Measurements from ENCODE around the gene PIGC.

DNA sequence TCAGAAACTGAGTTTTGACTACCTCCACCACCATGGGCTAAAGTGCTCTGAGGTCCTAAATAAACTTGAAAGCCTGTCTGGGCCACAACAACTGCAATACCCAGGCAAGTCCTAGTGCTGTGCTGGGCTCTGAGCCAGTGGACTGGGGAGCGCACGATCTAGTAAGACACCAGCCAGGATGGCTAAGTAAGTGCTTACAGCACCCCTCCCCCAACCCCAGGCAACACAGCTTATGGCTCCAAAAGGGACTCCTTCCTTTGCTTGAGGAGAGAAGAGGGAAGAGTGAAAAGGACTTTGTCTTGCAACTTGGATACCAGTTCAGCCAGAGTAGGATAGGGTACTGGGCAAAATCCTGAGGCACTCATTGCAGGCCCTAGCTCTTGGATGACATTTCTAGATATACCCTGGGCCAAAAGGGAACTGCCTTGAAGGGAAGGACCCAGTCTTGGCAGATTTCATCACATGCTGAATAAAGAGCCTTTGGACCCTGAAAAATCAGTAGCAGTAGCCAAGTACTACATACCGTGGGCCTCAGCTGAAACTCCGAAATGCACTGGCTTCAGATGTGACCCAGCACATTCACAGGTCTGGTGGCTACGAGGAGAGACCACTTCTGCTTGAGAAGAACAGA lies 21.8 kb downstream of the PIGC start:
- TF ChIP-seq, protein P1, sequence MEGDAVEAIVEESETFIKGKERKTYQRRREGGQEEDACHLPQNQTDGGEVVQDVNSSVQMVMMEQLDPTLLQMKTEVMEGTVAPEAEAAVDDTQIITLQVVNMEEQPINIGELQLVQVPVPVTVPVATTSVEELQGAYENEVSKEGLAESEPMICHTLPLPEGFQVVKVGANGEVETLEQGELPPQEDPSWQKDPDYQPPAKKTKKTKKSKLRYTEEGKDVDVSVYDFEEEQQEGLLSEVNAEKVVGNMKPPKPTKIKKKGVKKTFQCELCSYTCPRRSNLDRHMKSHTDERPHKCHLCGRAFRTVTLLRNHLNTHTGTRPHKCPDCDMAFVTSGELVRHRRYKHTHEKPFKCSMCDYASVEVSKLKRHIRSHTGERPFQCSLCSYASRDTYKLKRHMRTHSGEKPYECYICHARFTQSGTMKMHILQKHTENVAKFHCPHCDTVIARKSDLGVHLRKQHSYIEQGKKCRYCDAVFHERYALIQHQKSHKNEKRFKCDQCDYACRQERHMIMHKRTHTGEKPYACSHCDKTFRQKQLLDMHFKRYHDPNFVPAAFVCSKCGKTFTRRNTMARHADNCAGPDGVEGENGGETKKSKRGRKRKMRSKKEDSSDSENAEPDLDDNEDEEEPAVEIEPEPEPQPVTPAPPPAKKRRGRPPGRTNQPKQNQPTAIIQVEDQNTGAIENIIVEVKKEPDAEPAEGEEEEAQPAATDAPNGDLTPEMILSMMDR (IDR thresholded peaks at IDR 0.05) = no peak
- no peak for TF ChIP-seq POLR2A (IDR thresholded peaks at IDR 0.05)
